Measurements from ENCODE around the gene CDH22. TPM values are rescaled to one million over a fixed set of nuclear protein-coding genes. Genes with fewer than 3 reads are reported as not detected.

The CDH22 gene
- total RNA-seq, 1 donor from 2014 or later = 0.09 TPM

- no peak for ATAC-seq (ENCODE audit: low read depth)
These were observed 97.0 kb downstream of the CDH22 start for GRCh38 chr20:46211331-46211722.

GRCh38 chr20:46210672-46211330, 97.5 kb downstream of the CDH22 start:
- POLR2A ChIA-PET = no interaction called here
- DNase-seq (no peak), ATAC-seq (ENCODE audit: low read depth) (no peak)
- Mint-ChIP-seq H3K4me3 (no peak overlapping the region), H3K27ac (no peak overlapping the region), H3K36me3 (ENCODE audit: low read depth) (no peaks in the 10 kb centered on the region), H3K4me1 (peaks cover 8% of the 10 kb centered on the region), H3K9me3 (no peaks in the 10 kb centered on the region), H3K27me3 (peaks cover 38% of the 10 kb centered on the region)
- intact Hi-C loops (cut with micrococcal nuclease) = no loop called here
- CTCF ChIA-PET = no interaction called here
- TF ChIP-seq CTCF (IDR thresholded peaks at IDR 0.05) = no peak

More at GRCh38 chr20:46211331-46211722, 97.0 kb downstream of the CDH22 start:
- Mint-ChIP-seq H3K27ac (no peak overlapping the region), H3K9me3 (no peaks in the 10 kb centered on the region), H3K4me1 (peaks cover 3% of the 10 kb centered on the region), H3K4me3 (no peak overlapping the region), H3K36me3 (ENCODE audit: low read depth) (no peaks in the 10 kb centered on the region), H3K27me3 (peaks cover 36% of the 10 kb centered on the region)
- ChIA-PET POLR2A (no interaction called here), CTCF (no interaction called here)
- intact Hi-C loops (cut with micrococcal nuclease) = no loop called here
- DNase-seq = no peak
- TF ChIP-seq CTCF (IDR thresholded peaks at IDR 0.05) = no peak

GRCh38 chr20:46209930-46210671, 98.2 kb downstream of the CDH22 start:
- Mint-ChIP-seq H3K36me3 (ENCODE audit: low read depth) (no peaks in the 10 kb centered on the region), H3K9me3 (no peaks in the 10 kb centered on the region), H3K27me3 (peaks cover 40% of the 10 kb centered on the region), H3K4me3 (no peak overlapping the region), H3K27ac (no peak overlapping the region), H3K4me1 (peaks cover 13% of the 10 kb centered on the region)
- TF ChIP-seq CTCF (IDR thresholded peaks at IDR 0.05) = no peak
- ATAC-seq (ENCODE audit: low read depth) = no peak
- POLR2A ChIA-PET = no interaction called here
- intact Hi-C loops (cut with micrococcal nuclease) = no loop called here
- CTCF ChIA-PET = no interaction called here
- DNase-seq = no peak

GRCh38 chr20:46207793-46208192, 100.5 kb downstream of the CDH22 start:
- no peak for ATAC-seq (ENCODE audit: low read depth)
- DNase-seq = no peak
- H3K27me3 Mint-ChIP-seq = peaks cover 38% of the 10 kb centered on the region
- POLR2A ChIA-PET = interaction anchor here (0.7 kb wide), 1 partner anchor 88 kb away, joined by 3 read pairs; no protein-coding TSS in a partner anchor
- TF ChIP-seq CTCF (IDR thresholded peaks at IDR 0.05) = no peak
- no peak overlapping the region for H3K27ac Mint-ChIP-seq
- H3K4me3 Mint-ChIP-seq = no peak overlapping the region
- CTCF ChIA-PET = no interaction called here
- no peaks in the 10 kb centered on the region for H3K36me3 Mint-ChIP-seq (ENCODE audit: low read depth)
- H3K9me3 Mint-ChIP-seq = no peaks in the 10 kb centered on the region
- intact Hi-C loops (cut with micrococcal nuclease) = no loop called here
- peaks cover 13% of the 10 kb centered on the region for H3K4me1 Mint-ChIP-seq

- H3K4me3 Mint-ChIP-seq = no peak overlapping the region
- peaks cover 13% of the 10 kb centered on the region for H3K4me1 Mint-ChIP-seq
- H3K27me3 Mint-ChIP-seq = peaks cover 33% of the 10 kb centered on the region
- H3K9me3 Mint-ChIP-seq = no peaks in the 10 kb centered on the region
- no peak for TF ChIP-seq CTCF (IDR thresholded peaks at IDR 0.05)
- POLR2A ChIA-PET = interaction anchor here (0.7 kb wide), 1 partner anchor 88 kb away, joined by 3 read pairs; no protein-coding TSS in a partner anchor
- no peak for DNase-seq
- CTCF ChIA-PET = no interaction called here
- no peak for ATAC-seq (ENCODE audit: low read depth)
- H3K36me3 Mint-ChIP-seq (ENCODE audit: low read depth) = no peaks in the 10 kb centered on the region
- no peak overlapping the region for H3K27ac Mint-ChIP-seq
- intact Hi-C loops (cut with micrococcal nuclease) = no loop called here
These were observed 101.2 kb downstream of the CDH22 start for GRCh38 chr20:46206992-46207549.
